HG03558 (cell line): ENCODE data around the gene ROR1.

Source experiments
- ATAC-seq: cut with Tn5 transposase; IDR thresholded peaks from one replicate; pipeline ENCODE4 v1.9.1; 2021; ENCODE audit warnings: moderate number of reproducible peaks; ENCODE audit not compliant: unreplicated experiment; ENCODE audit errors: extremely low read depth

ROR1 gene

GRCh38 chr1:64038119-64038518, 264.3 kb downstream of the ROR1 start:
- ATAC-seq: no peak

- ATAC-seq: no peak
Measured at GRCh38 chr1:64038965-64039364, 265.1 kb downstream of the ROR1 start.

- ATAC-seq: no peak
Measured at GRCh38 chr1:64039390-64039926, 265.6 kb downstream of the ROR1 start.

- no peak for ATAC-seq
Measured at GRCh38 chr1:64041371-64042131, 267.7 kb downstream of the ROR1 start.

GRCh38 chr1:64042331-64043100, 268.7 kb downstream of the ROR1 start:
- ATAC-seq: no peak

- no peak for ATAC-seq
Measured at GRCh38 chr1:64043288-64043687, 269.5 kb downstream of the ROR1 start.

- no peak for ATAC-seq
Measured at GRCh38 chr1:64043976-64044375, 270.2 kb downstream of the ROR1 start.

GRCh38 chr1:64046243-64046642, 272.4 kb downstream of the ROR1 start:
- ATAC-seq: no peak

GRCh38 chr1:64046891-64047290, 273.1 kb downstream of the ROR1 start:
- no peak for ATAC-seq

GRCh38 chr1:64047549-64047996, 273.8 kb downstream of the ROR1 start:
- ATAC-seq: no peak

GRCh38 chr1:64049900-64050540, 276.2 kb downstream of the ROR1 start:
- ATAC-seq: no peak

- no peak for ATAC-seq
Measured at GRCh38 chr1:64050601-64051000, 276.8 kb downstream of the ROR1 start.

- ATAC-seq: no peak
Measured at GRCh38 chr1:64051796-64052195, 278.0 kb downstream of the ROR1 start.

GRCh38 chr1:64052777-64053176, 279.0 kb downstream of the ROR1 start:
- ATAC-seq: no peak

- no peak for ATAC-seq
Measured at GRCh38 chr1:64055310-64055709, 281.5 kb downstream of the ROR1 start.

GRCh38 chr1:64059556-64059955, 285.7 kb downstream of the ROR1 start:
- ATAC-seq: no peak

GRCh38 chr1:64060611-64061302, 286.9 kb downstream of the ROR1 start:
- no peak for ATAC-seq

GRCh38 chr1:64061430-64062104, 287.8 kb downstream of the ROR1 start:
- no peak for ATAC-seq

GRCh38 chr1:64062529-64062928, 288.7 kb downstream of the ROR1 start:
- no peak for ATAC-seq
